GM12878 (cell line): Measurements from ENCODE around the gene AKAP17A. TPM values are rescaled to one million over a fixed set of nuclear protein-coding genes. Genes with fewer than 3 reads are reported as not detected.

Experiments used
- ATAC-seq: fragments of 200-7000 bp; cut with Tn5 transposase; 3 replicates; pipeline ENCODE4 v1.9.1; 2020; ENCODE audit warnings: mild to moderate bottlenecking, moderate library complexity
- BruUV-seq: library from RNA; stranded (reverse); fragments of 400-500 nt; replicated peaks from 2 replicates; lab custom pipeline; 2021; lab: Mats Ljungman, UMichigan
- CTCF ChIA-PET: fragments of 300-600 bp; sonication (Branson Sonifier 250); formaldehyde crosslinking; extraction: SDS; loops from one replicate; lab custom pipeline; 2021; ENCODE audit warnings: inconsistent platforms; lab: Yijun Ruan, JAX
- POLR2A ChIA-PET: fragments of 350-600 bp; formaldehyde crosslinking; extraction: SDS; loops from one replicate; lab custom pipeline; 2021; ENCODE audit warnings: inconsistent platforms; lab: Charles Lee
- RAD21 ChIA-PET: fragments of 300-600 bp; sonication (Branson Sonifier 250); formaldehyde crosslinking; loops from one replicate; lab custom pipeline; 2023; ENCODE audit warnings: antibody characterized with exemption; ENCODE audit not compliant: unreplicated experiment; lab: Charles Lee
- SMC1A ChIA-PET: fragments of 300-600 bp; sonication (Branson Sonifier 250); formaldehyde crosslinking; loops from one replicate; lab custom pipeline; 2023; ENCODE audit not compliant: unreplicated experiment, uncharacterized antibody; lab: Charles Lee
- DNase-seq: peaks from one replicate; pipeline ENCODE4 v3.0.0-alpha.2; 2011; ENCODE audit warnings: low read depth, low spot score
- FAIRE-seq: peaks from 3 replicates; lab custom pipeline; 2011; peaks lifted over from hg19 to GRCh38; lab: Jason Lieb, UNC
- H2AFZ ChIP-seq: 2 replicates; pipeline ENCODE4 v1.6.0; 2011; ENCODE audit warnings: low read depth, low read length, control low read depth; ENCODE audit not compliant: control insufficient read depth
- H3K27ac ChIP-seq: 2 replicates; pipeline ENCODE4 v1.5.1; 2011; ENCODE audit warnings: control low read depth; ENCODE audit not compliant: control insufficient read depth, insufficient read depth
- H3K27me3 ChIP-seq, 2 experiments: replicated peaks in 1 of 2; 2 replicates each; pipeline versions ENCODE4 v1.6.0 to v1.6.1; 2011; ENCODE audit warnings: low read length in 1 of 2; ENCODE audit not compliant: control insufficient read depth in 2 of 2, insufficient read depth in 2 of 2
- H3K36me3 ChIP-seq, 2 experiments: 2 replicates each; pipeline ENCODE4 v1.5.1; 2011; ENCODE audit warnings: low read length in 1 of 2; ENCODE audit not compliant: control insufficient read depth in 2 of 2, insufficient read depth in 2 of 2
- H3K4me1 ChIP-seq: 2 replicates; pipeline ENCODE4 v1.6.1; 2011; ENCODE audit warnings: mild to moderate bottlenecking, low read length, moderate library complexity, mixed read lengths; ENCODE audit not compliant: control insufficient read depth, insufficient read depth
- H3K4me2 ChIP-seq: 2 replicates; pipeline ENCODE4 v1.6.0; 2011; ENCODE audit warnings: control low read depth; ENCODE audit not compliant: control insufficient read depth, insufficient read depth
- H3K4me3 ChIP-seq: fragments of 200-600 bp; sonication (generic); 2 replicates; pipeline ENCODE4 v1.5.1; 2016
- H3K79me2 ChIP-seq: 2 replicates; pipeline ENCODE4 v1.6.0; 2011; ENCODE audit warnings: low read length; ENCODE audit not compliant: control insufficient read depth, insufficient read depth
- H3K9ac ChIP-seq: 2 replicates; pipeline ENCODE4 v1.8.0; 2011; ENCODE audit warnings: low read length, control low read depth, mixed read lengths; ENCODE audit not compliant: control insufficient read depth, insufficient read depth
- H3K9me3 ChIP-seq: replicated peaks from 3 replicates; pipeline ENCODE4 v1.5.1; 2011; ENCODE audit warnings: mild to moderate bottlenecking, low read length; ENCODE audit not compliant: control insufficient read depth, insufficient read depth
- H4K20me1 ChIP-seq: 2 replicates; pipeline ENCODE4 v1.6.0; 2011; ENCODE audit not compliant: control insufficient read depth, insufficient read depth
- BCL11A ChIP-seq: IDR thresholded peaks from 2 replicates; pipeline ENCODE4 v1.6.1; 2011; ENCODE audit warnings: low read depth, low read length
- BCLAF1 ChIP-seq: fragments of 450-650 bp; IDR thresholded peaks from 2 replicates; pipeline ENCODE4 v1.6.1; 2017; ENCODE audit warnings: antibody characterized with exemption, mild to moderate bottlenecking, moderate library complexity
- CHD1 ChIP-seq: IDR thresholded peaks from 2 replicates; pipeline ENCODE4 v1.6.1; 2012; ENCODE audit warnings: low read depth, low read length, improper control_type of control experiment
- E4F1 ChIP-seq: fragments of 450-650 bp; IDR thresholded peaks from 2 replicates; pipeline ENCODE4 v1.6.1; 2018; ENCODE audit warnings: borderline replicate concordance, mild to moderate bottlenecking; ENCODE audit not compliant: partially characterized antibody
- EED ChIP-seq: sonication (generic); IDR thresholded peaks from 2 replicates; pipeline ENCODE4 v1.6.1; 2016; ENCODE audit warnings: antibody characterized with exemption, low read depth
- EGR1 ChIP-seq, 2 experiments: IDR thresholded peaks; 1 replicate in 1 of 2; 2 replicates in 1 of 2; pipeline ENCODE4 v1.6.1; 2011 to 2012; ENCODE audit warnings: low read depth in 2 of 2, low read length in 2 of 2, borderline replicate concordance in 1 of 2, mild to moderate bottlenecking in 1 of 2, moderate library complexity in 1 of 2
- ETV6 ChIP-seq, 2 experiments: fragments of 450-650 bp in 1 of 2; IDR thresholded peaks in 1 of 2; conservative IDR thresholded peaks in 1 of 2; 2 replicates each; pipeline ENCODE4 v1.6.1; 2014; ENCODE audit warnings: antibody characterized with exemption in 1 of 2, borderline replicate concordance in 1 of 2, low read depth in 1 of 2, mild to moderate bottlenecking in 1 of 2, moderate library complexity in 1 of 2
- MEF2A ChIP-seq: IDR thresholded peaks from 2 replicates; pipeline ENCODE4 v1.6.1; 2011; ENCODE audit warnings: low read depth, mild to moderate bottlenecking, low read length, moderate library complexity; ENCODE audit not compliant: insufficient read depth
- MXI1 ChIP-seq: fragments of 150-350 bp; IDR thresholded peaks from 2 replicates; pipeline ENCODE4 v1.6.1; 2011; ENCODE audit warnings: low read depth, mild to moderate bottlenecking, inconsistent platforms, low read length, improper control_type of control experiment
- NFYB ChIP-seq: IDR thresholded peaks from 2 replicates; pipeline ENCODE4 v1.6.1; 2011; ENCODE audit warnings: low read depth, mild to moderate bottlenecking, low read length, improper control_type of control experiment, moderate library complexity; ENCODE audit not compliant: insufficient read depth
- PBX3 ChIP-seq: IDR thresholded peaks from 2 replicates; pipeline ENCODE4 v1.6.1; 2011; ENCODE audit warnings: mild to moderate bottlenecking, low read depth, low read length, moderate library complexity; ENCODE audit not compliant: insufficient replicate concordance
- POLR2A ChIP-seq: IDR thresholded peaks from 2 replicates; pipeline ENCODE4 v1.6.1; 2011; ENCODE audit warnings: low read depth, mild to moderate bottlenecking, low read length
- SIN3A ChIP-seq: IDR thresholded peaks from 2 replicates; pipeline ENCODE4 v1.6.1; 2012; ENCODE audit warnings: low read depth, low read length, improper control_type of control experiment
- SMAD1 ChIP-seq: fragments of 450-650 bp; IDR thresholded peaks from 2 replicates; pipeline ENCODE4 v1.6.1; 2018; ENCODE audit warnings: mild to moderate bottlenecking, low read depth; ENCODE audit not compliant: partially characterized antibody
- SPI1 ChIP-seq: IDR thresholded peaks from 2 replicates; pipeline ENCODE4 v1.6.1; 2011; ENCODE audit warnings: low read depth, mild to moderate bottlenecking, low read length, moderate library complexity, borderline replicate concordance; ENCODE audit not compliant: insufficient read depth
- YBX1 ChIP-seq: fragments of 450-650 bp; IDR thresholded peaks from 2 replicates; pipeline ENCODE4 v1.6.1; 2016; ENCODE audit warnings: antibody characterized with exemption
- WGBS: methylation state at CpG from one replicate; pipeline ENCODE4 v1.1.6; 2016; ENCODE audit warnings: low lambda C conversion rate; ENCODE audit not compliant: insufficient replicate concordance, insufficient coverage; ENCODE audit errors: missing lambda C conversion rate; 5-methylcytosine and 5-hydroxymethylcytosine counted together
- in situ Hi-C: fragments of 300-500 bp; cut with MboI; formaldehyde crosslinking; loops from 9 replicates; pipeline ENCODE4 v1.14.3; 2018; ENCODE audit warnings: mixed read lengths
- intact Hi-C: fragments of 100-400 bp; cut with micrococcal nuclease; formaldehyde crosslinking; loops from one replicate; pipeline ENCODE4 v1.14.2; 2022; ENCODE audit not compliant: unreplicated experiment
- polyA plus RNA-seq, 11 experiments: library from polyadenylated mRNA; depleted of rRNA in 4 of 11; unstranded in 6 of 11; stranded (reverse) in 5 of 11; fragments of >200 nt; fragmentation: Nextera tagmentation in 4 of 11; fragmentation: Illumina TruSeq in 1 of 11; extraction: Ambion mirVana in 4 of 11; extraction: Trizol in 1 of 11; gene quantifications; 1 replicate in 1 of 11; 2 replicates in 10 of 11; pipeline versions ENCODE4 v1.2.1 to v1.2.3, GENCODE V29; 2011 to 2016; ENCODE audit warnings: inconsistent platforms in 2 of 11, missing spikeins in 2 of 11, low read depth in 1 of 11
- total RNA-seq, 4 experiments: library from RNA; depleted of rRNA in 3 of 4; stranded (reverse); fragments of >200 nt in 3 of 4; fragmentation: Illumina TruSeq in 1 of 4; extraction: Trizol in 1 of 4; gene quantifications; 2 replicates each; pipeline versions ENCODE4 v1.2.1 to v1.2.3, GENCODE V29; 2013 to 2021

Gene AKAP17A
- total and polyA plus RNA-seq, 10 of the 15 experiments (the other 5 are each of a cell fraction or from before 2014, with no cell fraction given) = 3.0 to 55.8 (median 25.5) TPM

- Histone ChIP-seq H3K9me3 (no peaks in the 10 kb centered on the region; the same call in 2 of the 3 replicates), H3K27ac (peak overlapping the region; percentile 85), H4K20me1 (peaks cover 6% of the 10 kb centered on the region), H3K4me1 (peaks cover 26% of the 10 kb centered on the region), H3K4me3 (peak overlapping the region; percentile 98), H3K36me3 (peaks cover 19 to 32% of the 10 kb centered on the region in 2 experiments), H3K27me3 (no peaks in the 10 kb centered on the region), H2AFZ (no peak overlapping the region; the same call in 1 of the 2 replicates), H3K4me2 (peak overlapping the region; percentile 94), H3K9ac (peak overlapping the region; percentile 92), H3K79me2 (peaks cover 47% of the 10 kb centered on the region)
- POLR2A ChIA-PET = no interaction called here
- FAIRE-seq (peak; percentile 31), ATAC-seq (peak; percentile 66), DNase-seq (no peak)
- CTCF ChIA-PET = no interaction called here
- intact Hi-C loops (loop anchor here (10.0 kb wide), 1 partner anchor 258 kb away; the partner anchor contains the start of gene IL3RA), in situ Hi-C loops (no loop called here)
- SMC1A ChIA-PET = no interaction called here
- BruUV-seq = no TSS peak
- WGBS = 0% methylated on average over 26 of the region's 28 CpGs
- RAD21 ChIA-PET = no interaction called here
- TF ChIP-seq MEF2A = no peak
- peak; percentile 75 for TF ChIP-seq SPI1
- peak; percentile 10 for TF ChIP-seq PBX3
- peak; percentile 12; the same call in 1 of the 2 replicates for TF ChIP-seq EED
- TF ChIP-seq CHD1 = no peak
- TF ChIP-seq MXI1 = peak; percentile 35; the same call in 1 of the 2 replicates
- TF ChIP-seq SIN3A = 0 out of 2 replicates have a peak, but pooled peaks have one; percentile 51
- no peak for TF ChIP-seq BCL11A
- TF ChIP-seq BCLAF1 = no peak
- TF ChIP-seq E4F1 = no peak
- TF ChIP-seq POLR2A = peak; percentile 37; the same call in 1 of the 2 replicates
- TF ChIP-seq ETV6 (conservative IDR thresholded peaks at IDR 0.05 in 1 of 2, IDR thresholded peaks at IDR 0.05 in 1 of 2; ENCODE audit: borderline replicate concordance in 1 of 2, low read depth in 1 of 2) = no peak
- TF ChIP-seq NFYB = no peak
- no peak for TF ChIP-seq YBX1
- no peak for TF ChIP-seq SMAD1
- TF ChIP-seq EGR1 (IDR thresholded peaks at IDR 0.05; ENCODE audit: borderline replicate concordance in 1 of 2, low read depth in 2 of 2, low read length in 2 of 2) = peak in 1 of 2 experiments; percentile 63; a peak in 2 of 3 replicates
Measured at GRCh38 chrX:1592470-1593142, 1.2 kb downstream of the AKAP17A start.
